Measurements from ENCODE around the gene REPIN1. TPM values are rescaled to one million over a fixed set of nuclear protein-coding genes. Genes with fewer than 3 reads are reported as not detected.

REPIN1 gene
- polyA plus RNA-seq, 1 of the 3 experiments (the other 2 are of a cell fraction): 91.6 TPM

DNA sequence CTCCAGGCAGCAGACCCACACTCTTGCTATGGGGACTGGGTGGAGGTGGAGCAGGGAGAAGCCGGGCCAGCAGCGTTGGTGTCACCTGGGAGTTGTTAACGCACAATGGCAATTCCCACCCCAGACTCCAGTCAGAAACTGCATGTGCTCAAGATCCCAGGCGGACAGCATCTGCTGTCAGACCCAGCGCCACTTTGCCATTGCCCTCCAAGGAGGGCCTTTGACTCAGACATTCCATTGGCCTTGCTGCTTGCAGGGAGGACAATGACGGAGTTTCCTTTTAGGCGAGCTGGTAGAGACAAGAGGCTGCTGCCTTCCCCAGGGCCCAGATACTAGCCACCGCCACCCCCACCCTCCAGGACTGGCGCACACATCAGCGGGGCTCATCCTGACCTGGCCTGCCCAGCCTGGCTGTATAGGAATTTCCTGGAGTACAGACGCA is 45.0 kb downstream of the REPIN1 start:
- peak; percentile 20 for DNase-seq
- Histone ChIP-seq H3K27ac (ENCODE audit: low read depth in 2 of 2, low read length in 1 of 2) (no peak overlapping the region), H3K9ac (no peak overlapping the region), H3K9me3 (no peaks in the 10 kb centered on the region), H3K27me3 (ENCODE audit: insufficient read depth) (no peaks in the 10 kb centered on the region), H3K36me3 (replicated peaks in 1 of 2; ENCODE audit: control insufficient read depth in 1 of 2, insufficient read depth in 2 of 2, low read length in 1 of 2) (peaks cover 0 to 4% of the 10 kb centered on the region in 2 experiments), H3K9me2 (no peaks in the 10 kb centered on the region), H3K79me2 (ENCODE audit: insufficient read depth) (no peaks in the 10 kb centered on the region), H3K4me3 (ENCODE audit: low read depth in 2 of 2, low read length in 1 of 2) (no peak overlapping the region), H3F3A (replicated peaks; ENCODE audit: insufficient read depth) (no peaks in the 10 kb centered on the region), H2AFZ (ENCODE audit: low read depth) (no peak overlapping the region), H4K20me1 (ENCODE audit: insufficient read depth) (no peaks in the 10 kb centered on the region), H3K4me1 (ENCODE audit: control insufficient read depth in 1 of 2, insufficient read depth in 2 of 2, low read depth in 1 of 2, low read length in 1 of 2) (no peaks in the 10 kb centered on the region), H3K4me2 (no peak overlapping the region)
- WGBS (ENCODE audit: low lambda C conversion rate): 95% methylated on average over 11 of the region's 11 CpGs
- TF ChIP-seq CHD2 (IDR thresholded peaks at IDR 0.05; ENCODE audit: low read length, partially characterized antibody): no peak
- TF ChIP-seq EP300 (IDR thresholded peaks at IDR 0.05; ENCODE audit: borderline replicate concordance in 1 of 2, low read depth in 1 of 2, low read length in 1 of 2): no peak
- TF ChIP-seq YY1 (IDR thresholded peaks at IDR 0.05; ENCODE audit: low read depth): no peak
- no peak for TF ChIP-seq MXI1 (IDR thresholded peaks at IDR 0.05; ENCODE audit: low read depth, low read length)
- TF ChIP-seq FOXJ3 (CRISPR knock-in tag; IDR thresholded peaks at IDR 0.05): no peak
- no peak for TF ChIP-seq SMC3 (IDR thresholded peaks at IDR 0.05; ENCODE audit: low read depth, low read length)
- TF ChIP-seq NRF1 (IDR thresholded peaks at IDR 0.05; ENCODE audit: low read depth, low read length): no peak
- no peak for TF ChIP-seq TCF12 (IDR thresholded peaks at IDR 0.05)
- TF ChIP-seq FOSL2 (IDR thresholded peaks at IDR 0.05; ENCODE audit: borderline replicate concordance, low read depth): no peak
- no peak for TF ChIP-seq SIN3A (IDR thresholded peaks at IDR 0.05; ENCODE audit: borderline replicate concordance, low read depth, low read length)
- TF ChIP-seq, protein P1, sequence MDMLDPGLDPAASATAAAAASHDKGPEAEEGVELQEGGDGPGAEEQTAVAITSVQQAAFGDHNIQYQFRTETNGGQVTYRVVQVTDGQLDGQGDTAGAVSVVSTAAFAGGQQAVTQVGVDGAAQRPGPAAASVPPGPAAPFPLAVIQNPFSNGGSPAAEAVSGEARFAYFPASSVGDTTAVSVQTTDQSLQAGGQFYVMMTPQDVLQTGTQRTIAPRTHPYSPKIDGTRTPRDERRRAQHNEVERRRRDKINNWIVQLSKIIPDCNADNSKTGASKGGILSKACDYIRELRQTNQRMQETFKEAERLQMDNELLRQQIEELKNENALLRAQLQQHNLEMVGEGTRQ (IDR thresholded peaks at IDR 0.05; ENCODE audit: borderline replicate concordance, low read depth, low read length): no peak
- TF ChIP-seq, protein P2, sequence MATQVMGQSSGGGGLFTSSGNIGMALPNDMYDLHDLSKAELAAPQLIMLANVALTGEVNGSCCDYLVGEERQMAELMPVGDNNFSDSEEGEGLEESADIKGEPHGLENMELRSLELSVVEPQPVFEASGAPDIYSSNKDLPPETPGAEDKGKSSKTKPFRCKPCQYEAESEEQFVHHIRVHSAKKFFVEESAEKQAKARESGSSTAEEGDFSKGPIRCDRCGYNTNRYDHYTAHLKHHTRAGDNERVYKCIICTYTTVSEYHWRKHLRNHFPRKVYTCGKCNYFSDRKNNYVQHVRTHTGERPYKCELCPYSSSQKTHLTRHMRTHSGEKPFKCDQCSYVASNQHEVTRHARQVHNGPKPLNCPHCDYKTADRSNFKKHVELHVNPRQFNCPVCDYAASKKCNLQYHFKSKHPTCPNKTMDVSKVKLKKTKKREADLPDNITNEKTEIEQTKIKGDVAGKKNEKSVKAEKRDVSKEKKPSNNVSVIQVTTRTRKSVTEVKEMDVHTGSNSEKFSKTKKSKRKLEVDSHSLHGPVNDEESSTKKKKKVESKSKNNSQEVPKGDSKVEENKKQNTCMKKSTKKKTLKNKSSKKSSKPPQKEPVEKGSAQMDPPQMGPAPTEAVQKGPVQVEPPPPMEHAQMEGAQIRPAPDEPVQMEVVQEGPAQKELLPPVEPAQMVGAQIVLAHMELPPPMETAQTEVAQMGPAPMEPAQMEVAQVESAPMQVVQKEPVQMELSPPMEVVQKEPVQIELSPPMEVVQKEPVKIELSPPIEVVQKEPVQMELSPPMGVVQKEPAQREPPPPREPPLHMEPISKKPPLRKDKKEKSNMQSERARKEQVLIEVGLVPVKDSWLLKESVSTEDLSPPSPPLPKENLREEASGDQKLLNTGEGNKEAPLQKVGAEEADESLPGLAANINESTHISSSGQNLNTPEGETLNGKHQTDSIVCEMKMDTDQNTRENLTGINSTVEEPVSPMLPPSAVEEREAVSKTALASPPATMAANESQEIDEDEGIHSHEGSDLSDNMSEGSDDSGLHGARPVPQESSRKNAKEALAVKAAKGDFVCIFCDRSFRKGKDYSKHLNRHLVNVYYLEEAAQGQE (IDR thresholded peaks at IDR 0.05; ENCODE audit: low read depth, low read length): no peak
- no peak for TF ChIP-seq RXRA (IDR thresholded peaks at IDR 0.05; ENCODE audit: borderline replicate concordance, low read depth)
- no peak for TF ChIP-seq MAX (IDR thresholded peaks at IDR 0.05; ENCODE audit: low read depth)
- TF ChIP-seq NFIC (IDR thresholded peaks at IDR 0.05; ENCODE audit: borderline replicate concordance): no peak
- TF ChIP-seq CTCF (IDR thresholded peaks at IDR 0.05): no peak
- TF ChIP-seq RAD21 (IDR thresholded peaks at IDR 0.05; ENCODE audit: low read length): no peak
- no peak for TF ChIP-seq RCOR1 (IDR thresholded peaks at IDR 0.05; ENCODE audit: low read length)
- TF ChIP-seq EZH2phosphoT487 (IDR thresholded peaks at IDR 0.05; ENCODE audit: borderline replicate concordance, low read depth): no peak
- CTCF ChIA-PET: interaction anchor here (0.7 to 2.8 kb wide), 3 partner anchors 8 to 58 kb away, joined by 3 to 8 read pairs (median 5); no protein-coding TSS in a partner anchor
- POLR2A ChIA-PET: no interaction called here
